ENCODE data around the gene SF1. TPM values are rescaled to one million over a fixed set of nuclear protein-coding genes. Genes with fewer than 3 reads are reported as not detected.

SF1 gene
- total and polyA plus RNA-seq, 8 donors = 99.8 to 181 (median 137) TPM

GRCh38 chr11:64801561-64802369 lies 23.4 kb upstream of the SF1 start:
- Histone ChIP-seq H3K9me3 (no peaks in the 10 kb centered on the region), H3K36me3 (peaks cover 0 to 3% (median 3%) of the 10 kb centered on the region in 3 donors), H3K4me1 (peaks cover 6 to 12% (median 7%) of the 10 kb centered on the region in 3 donors), H3K4me3 (peak overlapping the region in 1 of 4 donors; percentile 68), H3K27ac (peak overlapping the region in 1 of 4 donors; percentile 42), H3K27me3 (no peaks in the 10 kb centered on the region)
- FAIRE-seq = no peak
- intact Hi-C loops (cut with DNase I) = no loop called here
- 64 to 66% methylated on average over 12 to 13 of the region's 13 CpGs for WGBS, 2 donors
- no peak for TF ChIP-seq CTCF (IDR thresholded peaks at IDR 0.05)
- DNase-seq = peak in 2 of 6 donors; percentile 46 to 77
- no peak for ATAC-seq

DNA sequence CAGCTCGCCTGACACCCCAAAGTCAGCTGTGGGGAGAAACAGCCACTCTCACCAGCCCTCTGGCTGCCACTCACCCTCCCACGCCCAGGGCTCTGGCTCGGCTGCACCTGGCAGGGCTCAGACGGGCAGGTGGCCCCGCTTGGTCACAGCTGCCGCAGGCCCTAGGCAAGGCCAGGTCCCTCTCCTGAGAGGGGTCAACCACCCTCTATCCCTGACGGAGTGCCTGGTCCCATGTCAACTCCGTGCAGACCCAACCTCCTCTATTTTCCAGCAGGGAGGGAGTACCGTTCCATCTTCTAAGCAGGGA lies 22.8 kb upstream of the SF1 start:
- FAIRE-seq (no peak), DNase-seq (no peak), ATAC-seq (no peak)
- no peak for TF ChIP-seq CTCF (IDR thresholded peaks at IDR 0.05)
- no peak overlapping the region for H3K4me3 ChIP-seq
- H3K27me3 ChIP-seq = no peaks in the 10 kb centered on the region
- H3K27ac ChIP-seq = no peak overlapping the region
- H3K36me3 ChIP-seq = peaks cover 0 to 3% (median 3%) of the 10 kb centered on the region in 3 donors
- peaks cover 6 to 12% (median 7%) of the 10 kb centered on the region in 3 donors for H3K4me1 ChIP-seq
- WGBS, 2 donors = 83 to 89% methylated on average over 9 of the region's 9 CpGs
- no peaks in the 10 kb centered on the region for H3K9me3 ChIP-seq
- intact Hi-C loops (cut with DNase I) = no loop called here

- peaks cover 6 to 12% (median 7%) of the 10 kb centered on the region in 3 donors for H3K4me1 ChIP-seq
- H3K4me3 ChIP-seq = no peak overlapping the region
- no peak overlapping the region for H3K27ac ChIP-seq
- WGBS, 2 donors = 88 to 91% methylated on average over 26 of the region's 26 CpGs
- no peaks in the 10 kb centered on the region for H3K9me3 ChIP-seq
- DNase-seq (peak in 1 of 6 donors; percentile 76), ATAC-seq (no peak), FAIRE-seq (no peak)
- no peak for TF ChIP-seq CTCF (IDR thresholded peaks at IDR 0.05)
- H3K36me3 ChIP-seq = peaks cover 0 to 3% (median 0%) of the 10 kb centered on the region in 3 donors
- H3K27me3 ChIP-seq = no peaks in the 10 kb centered on the region
- intact Hi-C loops (cut with DNase I) = no loop called here
Observed at GRCh38 chr11:64800303-64801157, 22.2 kb upstream of the SF1 start.

DNA sequence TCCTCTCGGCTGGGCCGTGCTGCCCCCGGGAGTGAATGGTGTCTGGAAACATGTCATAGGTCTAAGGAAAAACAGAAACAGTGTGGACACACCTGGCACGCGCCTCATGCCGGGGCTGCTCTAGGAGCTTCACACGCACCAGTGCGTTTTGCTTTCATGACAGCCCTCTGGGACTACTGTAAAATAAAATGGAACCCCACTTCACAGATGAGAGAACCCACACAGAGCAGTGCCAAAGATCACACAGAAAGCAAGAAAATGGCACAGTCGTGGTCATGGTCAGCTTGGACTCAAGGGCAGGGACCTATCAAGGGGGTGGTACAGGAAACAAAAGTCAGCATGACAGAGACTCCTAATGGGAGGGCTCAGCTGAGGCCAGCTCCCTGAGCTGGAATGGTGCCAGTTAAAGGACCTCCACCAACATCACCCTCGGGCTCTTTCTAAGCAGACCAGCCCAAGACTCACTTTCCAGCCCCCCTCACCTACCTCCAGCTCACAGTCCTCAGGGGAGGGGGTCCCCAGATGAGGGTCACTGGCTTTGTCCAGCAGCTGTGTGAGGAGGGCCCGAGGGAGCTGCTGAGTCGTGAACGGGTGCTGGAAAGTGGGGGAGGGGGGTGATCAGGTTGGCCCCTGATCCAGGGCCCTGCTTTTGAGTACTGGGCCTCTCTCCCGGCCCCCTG lies 21.4 kb upstream of the SF1 start:
- peaks cover 0 to under 1% (median 0%) of the 10 kb centered on the region in 3 donors for H3K36me3 ChIP-seq
- intact Hi-C loops (cut with DNase I) = loop anchor here in 1 of 3 donors (10.0 kb wide), 1 partner anchor 95 kb away; no protein-coding TSS in a partner anchor
- H3K27ac ChIP-seq = no peak overlapping the region
- FAIRE-seq (no peak), ATAC-seq (no peak), DNase-seq (peak in 2 of 6 donors; percentile 11 to 54)
- no peaks in the 10 kb centered on the region for H3K9me3 ChIP-seq
- no peak overlapping the region for H3K4me3 ChIP-seq
- peaks cover 6 to 12% (median 7%) of the 10 kb centered on the region in 3 donors for H3K4me1 ChIP-seq
- WGBS, 2 donors = 76 to 77% methylated on average over 14 of the region's 14 CpGs
- TF ChIP-seq CTCF (IDR thresholded peaks at IDR 0.05) = no peak
- no peaks in the 10 kb centered on the region for H3K27me3 ChIP-seq
